ENCODE results near the gene SEPTIN1. TPM values are rescaled to one million over a fixed set of nuclear protein-coding genes. Genes with fewer than 3 reads are reported as not detected.

The SEPTIN1 gene
- total and polyA plus RNA-seq, 2 of the 13 experiments (the other 11 are each of a cell fraction or from before 2014, with no cell fraction given) = 0.18 to 0.67 TPM

GRCh38 chr16:30409125-30410060, 27.0 kb upstream of the SEPTIN1 start (continued):
- TF ChIP-seq ZFP36L2 (CRISPR knock-in tag; IDR thresholded peaks at IDR 0.05) (no peak), GFI1 (CRISPR knock-in tag; IDR thresholded peaks at IDR 0.05; ENCODE audit: borderline replicate concordance) (peak; percentile 74; the same call in 1 of the 2 replicates), SMARCC2 (IDR thresholded peaks at IDR 0.05) (no peak), SRSF4 (IDR thresholded peaks at IDR 0.05; ENCODE audit: low read depth, low read length, poor library complexity, severe bottlenecking) (no peak), CBX2 (IDR thresholded peaks at IDR 0.05; ENCODE audit: low read depth, low read length) (no peak), CBX2 (CRISPR knock-in tag; IDR thresholded peaks at IDR 0.05; ENCODE audit: low read depth) (no peak), SNAPC4 (CRISPR knock-in tag; IDR thresholded peaks at IDR 0.05) (no peak), MTERF4 (CRISPR knock-in tag; IDR thresholded peaks at IDR 0.05) (no peak), SMC3 (IDR thresholded peaks at IDR 0.05; ENCODE audit: low read length) (peak; percentile 95), ZNF749 (CRISPR knock-in tag; IDR thresholded peaks at IDR 0.05; ENCODE audit: borderline replicate concordance) (no peak), WIZ (CRISPR knock-in tag; IDR thresholded peaks at IDR 0.05) (no peak; the same call in 1 of the 2 replicates), ATF1 (CRISPR knock-in tag; IDR thresholded peaks at IDR 0.05) (no peak), ATF5 (CRISPR knock-in tag; IDR thresholded peaks at IDR 0.05; ENCODE audit: low read depth) (no peak), MIXL1 (CRISPR knock-in tag; IDR thresholded peaks at IDR 0.05) (0 out of 2 replicates have a peak, but pooled peaks have one; percentile 65), ZBTB37 (CRISPR knock-in tag; IDR thresholded peaks at IDR 0.05) (0 out of 2 replicates have a peak, but pooled peaks have one; percentile 7), FOXM1 (CRISPR knock-in tag; IDR thresholded peaks at IDR 0.05) (no peak), BCL3 (CRISPR knock-in tag; IDR thresholded peaks at IDR 0.05) (no peak), ZSCAN29 (CRISPR knock-in tag; conservative IDR thresholded peaks at IDR 0.05) (no peak; the same call in 1 of the 2 replicates), RORA (CRISPR knock-in tag; IDR thresholded peaks at IDR 0.05) (no peak)
